ENCODE measurements around the gene BCL11B.
"Not testable (repeated sequence)": the region's sequence is repeated elsewhere in the genome, so short reads cannot be mapped to it uniquely, and the experiment has no call there.

The BCL11B gene

GRCh38 chr14:99236386-99237138, 35.4 kb downstream of the BCL11B start:
- no peak for DNase-seq

- no peak for DNase-seq
Measured at GRCh38 chr14:99235582-99236320, 36.2 kb downstream of the BCL11B start.

- no peak for DNase-seq
Measured at GRCh38 chr14:99234961-99235571, 36.9 kb downstream of the BCL11B start.

- DNase-seq: no peak
Measured at GRCh38 chr14:99234355-99234754, 37.6 kb downstream of the BCL11B start.

- no peak for DNase-seq
Measured at GRCh38 chr14:99233222-99234035, 38.6 kb downstream of the BCL11B start.

- DNase-seq: no peak
Measured at GRCh38 chr14:99232714-99233214, 39.2 kb downstream of the BCL11B start.

GRCh38 chr14:99231850-99232713, 39.9 kb downstream of the BCL11B start:
- no peak for DNase-seq

GRCh38 chr14:99231161-99231849, 40.7 kb downstream of the BCL11B start:
- no peak for DNase-seq

- DNase-seq: no peak
Measured at GRCh38 chr14:99230208-99231151, 41.5 kb downstream of the BCL11B start.

GRCh38 chr14:99229654-99230207, 42.3 kb downstream of the BCL11B start:
- no peak for DNase-seq

- DNase-seq: not testable (repeated sequence)
Measured at GRCh38 chr14:99228760-99229159, 43.2 kb downstream of the BCL11B start.

- no peak for DNase-seq
Measured at GRCh38 chr14:99226687-99227086, 45.3 kb downstream of the BCL11B start.

GRCh38 chr14:99225436-99226203, 46.4 kb downstream of the BCL11B start:
- no peak for DNase-seq

GRCh38 chr14:99224948-99225347, 47.0 kb downstream of the BCL11B start:
- no peak for DNase-seq

GRCh38 chr14:99224116-99224910, 47.7 kb downstream of the BCL11B start:
- DNase-seq: no peak

- no peak for DNase-seq
Measured at GRCh38 chr14:99221445-99221844, 50.6 kb downstream of the BCL11B start.

- no peak for DNase-seq
Measured at GRCh38 chr14:99217066-99217955, 54.7 kb downstream of the BCL11B start.

Data from NCI-H1417 treated with DMSO at 0.1 percent for 48 hours (cell line).